Lower leg skin (tissue), 4 donors: Measurements from ENCODE around the gene KMT2E. TPM values are rescaled to one million over a fixed set of nuclear protein-coding genes. Genes with fewer than 3 reads are reported as not detected.

Experiments
- DNase-seq, 2 donors: peaks; one replicate each; pipeline ENCODE4 v3.0.0-alpha.2; 2019; ENCODE audit warnings: low spot score in 2 of 2
- H3K4me3 ChIP-seq: fragments of 200-600 bp; sonication (generic); 2 replicates; pipeline ENCODE4 v1.5.1; 2017; ENCODE audit warnings: mild to moderate bottlenecking, low read depth; ENCODE audit not compliant: poor library complexity, severe bottlenecking
- CTCF ChIP-seq, 3 donors: fragments of 450-650 bp; IDR thresholded peaks; one replicate each; pipeline ENCODE4 v1.5.1; 2016; ENCODE audit warnings: antibody characterized with exemption in 3 of 3, mild to moderate bottlenecking in 3 of 3, moderate library complexity in 2 of 3
- POLR2A ChIP-seq, 2 donors: fragments of 450-650 bp; IDR thresholded peaks; one replicate each; pipeline ENCODE4 v1.6.1; 2016 to 2017; ENCODE audit warnings: antibody characterized with exemption in 2 of 2, mild to moderate bottlenecking in 1 of 2, moderate library complexity in 1 of 2
- WGBS, 2 donors: methylation state at CpG; one replicate each; pipeline ENCODE4 v1.1.5; 2018; 5-methylcytosine and 5-hydroxymethylcytosine counted together
- intact Hi-C: fragments of 100-400 bp; cut with DNase I; formaldehyde crosslinking; loops from one replicate; pipeline ENCODE4 v1.15.0; 2023; ENCODE audit warnings: low total_unique reads
- total RNA-seq, 4 donors: library from RNA; depleted of rRNA; stranded (reverse); fragments of >200 nt; gene quantifications; one replicate each; pipeline ENCODE4 v1.1.0, GENCODE V29; 2016

The KMT2E gene
- total RNA-seq, 4 donors from 2014 or later = 86.4 to 130 (median 114) TPM

- intact Hi-C loops = no loop called here
- WGBS, 2 donors = 49 to 52% methylated on average over 2 of the region's 2 CpGs
- no peak for TF ChIP-seq POLR2A (IDR thresholded peaks at IDR 0.05)
- no peak for TF ChIP-seq CTCF (IDR thresholded peaks at IDR 0.05)
- no peak for DNase-seq
- no peak overlapping the region for H3K4me3 ChIP-seq
These were observed 20.7 kb upstream of the KMT2E start for GRCh38 chr7:104993217-104993862.

- TF ChIP-seq POLR2A (IDR thresholded peaks at IDR 0.05) = no peak
- no peak for TF ChIP-seq CTCF (IDR thresholded peaks at IDR 0.05)
- 70 to 77% methylated on average over 3 of the region's 3 CpGs for WGBS, 2 donors
- no peak for DNase-seq
- H3K4me3 ChIP-seq = no peak overlapping the region
- intact Hi-C loops = no loop called here
These were observed 15.8 kb upstream of the KMT2E start for GRCh38 chr7:104998040-104998752.

- H3K4me3 ChIP-seq = no peak overlapping the region
- intact Hi-C loops = no loop called here
- DNase-seq = no peak
- no peak for TF ChIP-seq CTCF (IDR thresholded peaks at IDR 0.05)
- no peak for TF ChIP-seq POLR2A (IDR thresholded peaks at IDR 0.05)
- 47 to 50% methylated on average over 4 of the region's 4 CpGs for WGBS, 2 donors
These were observed 13.8 kb upstream of the KMT2E start for GRCh38 chr7:105000200-105000599.

GRCh38 chr7:105000927-105001336 is 13.1 kb upstream of the KMT2E start:
- intact Hi-C loops = no loop called here
- TF ChIP-seq POLR2A (IDR thresholded peaks at IDR 0.05) (no peak), CTCF (IDR thresholded peaks at IDR 0.05) (no peak)
- peak in 1 of 2 donors; percentile 81 for DNase-seq
- no peak overlapping the region for H3K4me3 ChIP-seq
- WGBS, 2 donors = 94 to 95% methylated on average over 18 of the region's 18 CpGs

- intact Hi-C loops = no loop called here
- H3K4me3 ChIP-seq = no peak overlapping the region
- no peak for TF ChIP-seq POLR2A (IDR thresholded peaks at IDR 0.05)
- TF ChIP-seq CTCF (IDR thresholded peaks at IDR 0.05) = no peak
- DNase-seq = no peak
- 72 to 74% methylated on average over 5 of the region's 5 CpGs for WGBS, 2 donors
These were observed 12.3 kb upstream of the KMT2E start for GRCh38 chr7:105001652-105002184.
